Measurements from ENCODE around the gene TNFRSF1B. TPM values are rescaled to one million over a fixed set of nuclear protein-coding genes. Genes with fewer than 3 reads are reported as not detected.
A peak's percentile ranks its signal among the peaks of the same experiment; 100 is the strongest.

TNFRSF1B gene
- total and polyA plus RNA-seq, 2 of the 8 experiments (the other 6 are each of a cell fraction or from before 2014, with no cell fraction given): 1.7 to 2.9 TPM

DNA sequence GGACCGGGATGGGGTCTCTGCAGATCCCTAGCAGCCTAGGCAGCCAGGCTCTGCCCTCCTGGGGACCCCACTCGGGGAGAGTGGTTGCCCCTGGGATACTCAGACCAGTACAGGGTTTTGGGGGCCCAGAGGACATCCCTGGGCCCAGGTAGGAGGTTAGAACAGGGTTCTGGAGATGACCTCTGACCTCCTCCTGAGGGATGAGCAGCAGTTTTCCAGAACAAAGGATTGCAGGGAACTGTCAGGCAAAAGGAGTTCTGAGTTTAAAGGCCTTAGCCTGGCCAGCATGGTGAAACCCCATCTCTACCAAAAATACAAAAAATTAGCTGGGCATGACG lies 42.7 kb downstream of the TNFRSF1B start:
- H2BK120ac ChIP-seq (replicated peaks; ENCODE audit: low read depth, low read length): no peak overlapping the region
- CTCF ChIA-PET (ENCODE audit: partially characterized antibody): interaction anchor here (0.8 to 17.0 kb wide), 15 partner anchors 10 to 102 kb away, joined by 3 to 503 read pairs (median 6); partner anchors contain the start of gene VPS13D
- H2AFZ ChIP-seq (ENCODE audit: low read length): no peak overlapping the region
- no peak overlapping the region for H3K18ac ChIP-seq (ENCODE audit: extremely low read depth, low read length)
- no peak overlapping the region for H3K4me2 ChIP-seq (ENCODE audit: insufficient read depth in 1 of 2, low read depth in 2 of 2, low read length in 2 of 2)
- FAIRE-seq: no peak
- no peak for DNase-seq (ENCODE audit: low read depth in 1 of 2, low spot score in 2 of 2)
- H2AK5ac ChIP-seq (ENCODE audit: low read depth, low read length): no peak overlapping the region
- no peak overlapping the region for H3K4me3 ChIP-seq (ENCODE audit: extremely low read depth in 1 of 4, insufficient read depth in 2 of 4, low read depth in 3 of 4, low read length in 4 of 4)
- H3K14ac ChIP-seq (ENCODE audit: insufficient read length): no peak overlapping the region
- no peaks in the 10 kb centered on the region; the same call in 1 of the 2 replicates for H3K23me2 ChIP-seq (ENCODE audit: low read depth, low read length)
- peaks cover 0 to under 1% (median under 1%) of the 10 kb centered on the region in 4 experiments; a peak in 3 of 7 replicates for H3K4me1 ChIP-seq (replicated peaks in 1 of 4; ENCODE audit: control insufficient read depth in 3 of 4, insufficient read depth in 4 of 4, low read length in 3 of 4)
- no peak overlapping the region for H2BK20ac ChIP-seq (ENCODE audit: low read length)
- TF ChIP-seq RNF2 (IDR thresholded peaks at IDR 0.05; ENCODE audit: borderline replicate concordance, low read depth, low read length, missing control alignments, poor library complexity, severe bottlenecking) (no peak), CREB1 (IDR thresholded peaks at IDR 0.05) (no peak)
- TF ChIP-seq, protein P1, sequence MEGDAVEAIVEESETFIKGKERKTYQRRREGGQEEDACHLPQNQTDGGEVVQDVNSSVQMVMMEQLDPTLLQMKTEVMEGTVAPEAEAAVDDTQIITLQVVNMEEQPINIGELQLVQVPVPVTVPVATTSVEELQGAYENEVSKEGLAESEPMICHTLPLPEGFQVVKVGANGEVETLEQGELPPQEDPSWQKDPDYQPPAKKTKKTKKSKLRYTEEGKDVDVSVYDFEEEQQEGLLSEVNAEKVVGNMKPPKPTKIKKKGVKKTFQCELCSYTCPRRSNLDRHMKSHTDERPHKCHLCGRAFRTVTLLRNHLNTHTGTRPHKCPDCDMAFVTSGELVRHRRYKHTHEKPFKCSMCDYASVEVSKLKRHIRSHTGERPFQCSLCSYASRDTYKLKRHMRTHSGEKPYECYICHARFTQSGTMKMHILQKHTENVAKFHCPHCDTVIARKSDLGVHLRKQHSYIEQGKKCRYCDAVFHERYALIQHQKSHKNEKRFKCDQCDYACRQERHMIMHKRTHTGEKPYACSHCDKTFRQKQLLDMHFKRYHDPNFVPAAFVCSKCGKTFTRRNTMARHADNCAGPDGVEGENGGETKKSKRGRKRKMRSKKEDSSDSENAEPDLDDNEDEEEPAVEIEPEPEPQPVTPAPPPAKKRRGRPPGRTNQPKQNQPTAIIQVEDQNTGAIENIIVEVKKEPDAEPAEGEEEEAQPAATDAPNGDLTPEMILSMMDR (IDR thresholded peaks at IDR 0.05; ENCODE audit: control extremely low read depth in 1 of 3, insufficient read depth in 1 of 3, low read depth in 1 of 3, low read length in 3 of 3): peak in 1 of 3 experiments; percentile 1; a peak in 1 of 4 replicates
- H3K9me3 ChIP-seq (ENCODE audit: insufficient read depth in 2 of 2, low read depth in 1 of 2, low read length in 1 of 2): no peaks in the 10 kb centered on the region
- no peaks in the 10 kb centered on the region for H3K79me2 ChIP-seq (ENCODE audit: control insufficient read depth in 1 of 2, insufficient read depth in 2 of 2, low read length in 2 of 2)
- H3K9ac ChIP-seq (replicated peaks in 1 of 4; ENCODE audit: extremely low read depth in 1 of 4, low read depth in 3 of 4, low read length in 3 of 4): no peak overlapping the region
- H3K36me3 ChIP-seq (ENCODE audit: control insufficient read depth in 2 of 4, insufficient read depth in 4 of 4, low read length in 3 of 4): no peaks in the 10 kb centered on the region
- H3K56ac ChIP-seq (replicated peaks; ENCODE audit: insufficient read length, low read depth, low read length): no peak overlapping the region
- no peaks in the 10 kb centered on the region for H3K27me3 ChIP-seq (replicated peaks in 1 of 4; ENCODE audit: control insufficient read depth in 3 of 4, extremely low read depth in 1 of 4, insufficient read depth in 3 of 4, low read length in 3 of 4)
- H3K23ac ChIP-seq (ENCODE audit: insufficient read length): no peak overlapping the region
- no peaks in the 10 kb centered on the region for H3K79me1 ChIP-seq (ENCODE audit: low read depth, low read length)
- no peak overlapping the region for H3K27ac ChIP-seq (ENCODE audit: low read depth, low read length)
- no peak overlapping the region for H4K5ac ChIP-seq (ENCODE audit: insufficient read length, low read depth, low read length)
- H4K20me1 ChIP-seq (replicated peaks in 1 of 2; ENCODE audit: control insufficient read depth in 1 of 2, insufficient read depth in 2 of 2, low read length in 2 of 2): no peaks in the 10 kb centered on the region
- no peak overlapping the region for H2BK12ac ChIP-seq (ENCODE audit: low read depth, low read length)
- H2BK5ac ChIP-seq (ENCODE audit: low read depth, low read length): no peak overlapping the region
- no peak overlapping the region for H4K91ac ChIP-seq (replicated peaks; ENCODE audit: insufficient read length, low read length)
- H2BK15ac ChIP-seq (ENCODE audit: low read length): no peak overlapping the region
- POLR2A ChIA-PET (ENCODE audit: partially characterized antibody): no interaction called here
- H3K4ac ChIP-seq (replicated peaks; ENCODE audit: insufficient read length, low read depth, low read length): no peak overlapping the region
- 75% methylated on average over 3 of the region's 3 CpGs; no CpG with 5 or more reads in 1 of the 2 experiments for WGBS, 2 experiments (ENCODE audit: extremely low coverage in 1 of 2, insufficient coverage in 1 of 2, insufficient read length in 1 of 2, insufficient replicate concordance in 2 of 2, low coverage in 1 of 2, low lambda C conversion rate in 2 of 2, missing lambda C conversion rate in 1 of 2)
- H4K8ac ChIP-seq (ENCODE audit: extremely low read depth, insufficient read depth, low read length): peak overlapping the region; percentile 92; the same call in 1 of the 2 replicates

Data from H1 (cell line).